ENCODE measurements around the gene TLL2.

TLL2 gene

DNA sequence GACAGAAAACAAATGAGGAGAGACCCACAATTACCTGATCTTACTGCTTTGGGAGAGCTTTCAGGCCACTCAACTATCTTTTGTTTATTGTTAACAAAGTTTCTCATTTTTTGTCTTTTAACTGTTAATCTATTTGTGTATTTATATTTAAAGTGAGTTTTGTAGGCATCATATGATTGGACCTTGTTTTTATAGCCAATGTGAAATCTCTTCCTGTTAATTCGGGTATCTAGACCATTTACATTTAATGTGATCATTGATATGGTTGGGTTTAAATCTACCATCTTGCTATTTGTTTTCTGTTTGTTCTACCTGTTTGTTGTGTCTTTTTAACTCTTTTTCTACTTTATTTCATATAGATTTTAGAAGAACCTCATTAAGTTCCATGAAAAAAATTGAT is 167.4 kb downstream of the TLL2 start:
- DNase-seq = no peak

DNA sequence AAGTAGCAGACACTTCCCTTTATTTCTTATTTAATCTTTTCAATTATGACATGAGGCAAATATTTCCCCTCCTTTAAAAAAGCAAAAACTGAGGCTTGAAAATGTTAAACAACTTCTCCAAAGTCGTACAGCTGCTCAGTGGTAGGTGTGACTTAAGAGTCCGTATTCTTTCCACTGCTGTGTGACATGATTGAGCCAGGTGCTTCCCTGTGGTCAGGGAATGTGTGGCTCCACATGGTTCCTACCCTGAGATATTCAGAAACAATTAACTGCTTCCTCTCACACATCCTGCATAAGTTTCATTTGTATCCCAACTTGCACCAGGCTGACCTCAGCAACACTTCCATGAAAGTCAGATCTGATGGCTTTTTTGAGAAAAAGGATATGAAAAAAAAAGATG is 168.5 kb downstream of the TLL2 start:
- no peak for DNase-seq

DNA sequence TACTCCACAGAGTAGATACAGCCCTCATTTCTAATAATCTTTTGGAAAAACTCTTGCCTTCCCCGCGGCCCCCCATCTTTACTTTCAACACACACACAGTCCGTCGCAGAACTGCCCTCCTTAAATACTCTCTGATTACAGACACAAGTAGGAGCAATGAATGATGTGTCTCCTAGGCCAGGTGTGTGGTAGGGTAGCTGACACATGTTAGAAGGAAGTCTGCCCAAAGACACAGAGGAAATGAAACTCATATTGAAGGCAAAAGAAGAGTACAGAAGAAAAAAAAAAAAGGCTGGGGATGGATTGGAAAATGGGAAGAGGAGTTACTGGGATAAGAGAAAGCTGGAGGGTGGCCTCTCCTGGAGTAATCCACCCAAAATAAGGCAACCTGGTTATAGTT is 169.5 kb downstream of the TLL2 start:
- no peak for DNase-seq

DNA sequence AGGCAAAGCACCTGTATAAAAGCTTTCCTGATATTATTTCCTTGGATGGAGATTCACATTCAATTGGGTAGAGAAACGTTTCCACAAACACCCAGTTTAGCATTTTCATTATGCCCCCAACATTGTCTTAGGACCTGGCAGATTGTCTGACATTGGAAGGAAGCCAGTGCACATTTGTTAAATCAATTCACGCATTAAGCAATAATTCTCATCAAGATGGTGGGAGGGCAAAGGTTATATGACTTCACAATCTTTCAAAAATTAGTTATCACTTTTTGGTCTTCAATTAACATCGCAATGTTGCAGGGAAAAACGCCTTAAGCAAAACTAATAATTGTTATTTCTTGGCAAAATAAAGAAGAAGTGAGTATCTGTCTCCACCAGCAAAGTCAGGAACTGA is 171.3 kb downstream of the TLL2 start:
- DNase-seq = no peak

DNA sequence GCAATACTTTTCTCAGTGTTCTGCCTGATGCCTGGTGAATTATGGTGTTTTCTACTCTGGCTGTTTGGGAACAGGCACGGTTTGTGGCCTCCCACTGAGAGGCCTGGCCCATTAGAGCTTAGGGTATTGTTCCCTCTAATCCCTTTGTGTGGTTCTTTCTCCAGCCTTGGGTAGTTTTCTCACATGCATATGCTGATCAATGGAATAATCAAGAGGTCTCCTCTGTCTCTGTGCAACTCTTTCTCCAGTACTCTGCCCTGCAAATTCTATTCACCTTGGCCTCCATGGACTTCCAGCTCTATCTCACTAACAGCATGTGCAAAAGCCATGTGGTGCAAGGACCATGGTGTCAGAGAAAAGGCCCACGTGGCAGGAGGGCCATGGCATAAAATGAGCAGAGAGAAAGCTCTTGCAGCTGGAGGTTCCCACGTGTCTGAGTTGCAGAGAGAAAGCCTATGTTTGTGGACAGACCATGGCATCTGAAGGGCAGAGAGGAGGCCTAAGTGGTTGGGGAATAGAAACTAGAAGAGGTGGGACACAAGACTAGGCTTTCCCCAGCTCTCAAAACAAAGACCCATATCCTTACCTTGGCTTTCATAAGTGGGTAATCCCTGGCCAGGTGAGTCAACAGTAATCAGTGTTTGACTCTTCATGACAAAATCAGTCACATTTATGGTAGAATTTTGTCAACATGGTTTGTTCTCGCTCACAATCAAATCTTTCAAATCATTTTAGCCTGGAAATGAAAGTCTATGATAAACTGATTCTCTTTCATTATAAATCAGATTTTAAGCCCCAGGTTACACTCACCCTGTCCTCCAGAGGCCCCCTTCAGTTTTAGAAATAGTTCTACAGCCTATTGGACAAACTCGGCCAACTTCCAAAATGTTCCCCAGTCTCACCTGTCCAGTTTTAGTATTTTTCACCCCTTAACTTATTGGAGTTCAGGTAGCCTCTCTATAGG is 172.2 kb downstream of the TLL2 start:
- no peak for DNase-seq

GRCh38 chr10:96339956-96340904 is 173.5 kb downstream of the TLL2 start:
- DNase-seq = peak; percentile 25

DNA sequence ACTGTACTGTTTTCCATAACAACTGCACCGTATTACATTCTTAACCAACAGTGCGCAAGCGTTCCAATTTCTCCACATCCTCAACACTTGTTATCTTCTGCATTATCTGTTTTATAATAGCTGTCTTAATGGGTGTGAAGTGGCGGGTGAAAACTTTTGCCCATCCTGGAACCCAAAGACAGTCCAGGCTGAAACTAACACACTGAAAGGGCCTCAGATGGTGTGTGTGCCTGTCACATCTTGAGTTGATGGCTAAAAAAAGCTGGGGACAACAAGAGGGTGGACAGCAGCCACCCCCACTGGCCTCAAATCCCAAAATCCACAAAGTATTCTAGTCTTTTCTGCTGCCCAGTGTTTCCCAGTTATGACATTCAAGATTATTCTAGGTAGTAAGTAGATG is 174.3 kb downstream of the TLL2 start:
- DNase-seq = no peak

GRCh38 chr10:96338279-96338925 is 175.3 kb downstream of the TLL2 start:
- no peak for DNase-seq

DNA sequence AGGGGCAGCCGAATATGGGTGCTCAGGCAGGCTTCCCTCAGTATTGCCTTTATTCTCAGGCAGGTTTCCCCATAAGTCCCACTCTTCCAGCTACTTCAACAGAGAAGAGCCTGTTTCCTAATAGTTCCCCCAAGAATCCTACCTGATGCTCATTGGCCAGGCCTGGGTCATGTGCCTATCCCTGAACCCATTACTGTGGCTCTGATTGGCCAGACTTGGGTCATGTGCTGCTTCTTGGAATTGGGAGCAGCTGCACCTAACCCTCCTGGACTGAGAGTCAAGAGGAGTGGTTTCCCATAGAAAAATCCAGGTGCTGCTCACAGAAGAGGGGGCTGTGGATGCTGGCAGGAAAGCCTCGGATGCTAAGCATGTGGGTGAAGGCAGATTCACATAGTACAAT is 176.6 kb downstream of the TLL2 start:
- DNase-seq = no peak

DNA sequence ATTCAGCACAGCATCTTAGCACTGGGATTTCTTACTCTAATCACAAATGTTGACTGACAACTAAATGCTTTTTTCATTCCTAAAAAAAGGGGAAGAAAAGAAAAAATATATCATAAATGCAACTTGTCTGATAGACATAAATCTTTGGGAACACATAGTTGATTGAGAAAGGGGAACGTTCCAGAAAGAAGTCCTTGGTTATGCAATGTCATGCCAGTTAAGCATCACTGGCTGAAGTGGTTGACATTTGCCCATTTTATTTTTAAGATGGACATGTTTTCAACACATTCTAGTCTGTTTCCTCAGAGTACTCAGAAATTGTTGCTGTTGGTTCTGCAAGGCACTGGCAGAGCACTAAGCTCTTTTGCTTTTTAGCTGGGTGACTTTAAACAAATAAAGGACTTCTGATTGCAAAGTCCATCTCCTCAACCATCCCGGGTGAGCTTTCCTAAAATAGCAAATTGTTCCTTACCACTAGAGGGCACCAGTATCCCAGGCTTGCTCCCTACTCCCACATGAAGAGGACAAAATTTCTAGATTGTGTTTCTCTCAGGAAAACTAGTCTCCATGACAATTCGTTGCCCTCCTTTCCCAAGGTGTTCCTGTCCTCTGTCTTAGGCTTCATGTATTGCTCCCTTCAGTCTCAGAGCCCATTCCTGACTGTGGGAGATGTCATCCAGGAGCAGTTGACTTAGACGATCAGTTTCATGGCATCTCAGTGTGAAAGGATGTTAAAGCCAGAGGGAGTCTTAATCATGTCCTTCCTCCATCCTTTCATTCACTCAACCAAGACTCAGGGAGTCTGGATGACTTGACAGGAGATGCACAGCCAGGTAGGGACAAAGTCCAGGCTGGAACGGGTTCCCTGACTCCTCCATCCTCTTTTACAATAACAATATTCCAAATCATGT is 178.9 kb downstream of the TLL2 start:
- no peak for DNase-seq

GRCh38 chr10:96333101-96333500 is 180.6 kb downstream of the TLL2 start:
- DNase-seq = no peak

- no peak for DNase-seq
Observed at GRCh38 chr10:96327462-96327861, 186.3 kb downstream of the TLL2 start.

GRCh38 chr10:96325719-96326373 is 187.9 kb downstream of the TLL2 start:
- no peak for DNase-seq

GRCh38 chr10:96324447-96324846 is 189.3 kb downstream of the TLL2 start:
- no peak for DNase-seq

DNA sequence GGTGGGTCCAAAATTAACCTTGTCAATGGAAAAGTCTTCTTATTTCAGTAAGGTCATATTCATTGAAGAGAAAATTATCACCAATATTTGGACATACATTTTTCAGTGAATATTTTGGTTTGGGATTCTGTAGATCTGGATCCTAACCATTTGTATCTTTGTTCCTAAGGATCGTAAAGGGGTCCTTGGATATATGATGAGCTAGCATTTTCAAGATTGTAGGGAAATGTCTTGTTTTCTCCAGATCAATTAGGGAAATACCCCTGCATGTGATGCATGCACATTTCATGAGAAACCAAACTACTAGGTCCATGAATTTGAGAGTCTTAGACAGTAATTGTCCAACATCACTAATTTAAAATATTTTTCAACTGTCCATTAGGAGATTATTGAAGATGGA is 191.5 kb downstream of the TLL2 start:
- no peak for DNase-seq

GRCh38 chr10:96321822-96322221 is 191.9 kb downstream of the TLL2 start:
- DNase-seq = no peak

DNA sequence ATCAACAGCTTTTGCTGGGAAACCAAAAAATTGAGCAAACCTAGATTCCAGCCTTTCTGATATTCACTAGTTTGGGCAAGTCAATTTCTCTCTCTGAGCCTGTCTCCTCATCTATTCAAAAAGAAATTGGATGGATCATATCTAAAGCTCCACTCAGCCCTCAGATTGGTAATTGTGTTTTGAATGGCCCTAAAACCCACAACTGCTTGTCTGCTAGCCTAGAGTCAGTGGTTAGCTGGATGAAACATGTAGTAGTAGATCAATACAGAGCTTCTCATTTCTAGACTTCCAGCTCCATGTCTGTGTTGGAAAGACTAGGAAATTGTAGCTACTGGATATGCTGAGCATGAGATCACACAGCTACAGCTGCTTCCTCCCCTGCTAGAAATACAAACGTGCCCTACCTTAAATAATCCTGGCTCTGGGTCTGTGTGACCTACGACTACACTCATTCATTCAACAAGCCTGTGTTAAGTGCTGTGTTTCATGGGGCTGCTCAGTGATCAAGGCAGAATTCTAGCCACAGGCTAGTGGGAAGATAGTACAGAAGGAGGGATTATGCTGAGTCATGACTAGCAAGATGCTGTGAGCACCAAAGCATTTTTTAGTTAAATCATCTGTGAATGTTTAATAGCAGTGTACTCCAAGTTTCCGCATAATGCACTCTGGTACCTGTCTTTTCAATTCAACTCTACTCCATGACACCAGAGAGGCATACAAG is 193.8 kb downstream of the TLL2 start:
- DNase-seq = no peak

DNA sequence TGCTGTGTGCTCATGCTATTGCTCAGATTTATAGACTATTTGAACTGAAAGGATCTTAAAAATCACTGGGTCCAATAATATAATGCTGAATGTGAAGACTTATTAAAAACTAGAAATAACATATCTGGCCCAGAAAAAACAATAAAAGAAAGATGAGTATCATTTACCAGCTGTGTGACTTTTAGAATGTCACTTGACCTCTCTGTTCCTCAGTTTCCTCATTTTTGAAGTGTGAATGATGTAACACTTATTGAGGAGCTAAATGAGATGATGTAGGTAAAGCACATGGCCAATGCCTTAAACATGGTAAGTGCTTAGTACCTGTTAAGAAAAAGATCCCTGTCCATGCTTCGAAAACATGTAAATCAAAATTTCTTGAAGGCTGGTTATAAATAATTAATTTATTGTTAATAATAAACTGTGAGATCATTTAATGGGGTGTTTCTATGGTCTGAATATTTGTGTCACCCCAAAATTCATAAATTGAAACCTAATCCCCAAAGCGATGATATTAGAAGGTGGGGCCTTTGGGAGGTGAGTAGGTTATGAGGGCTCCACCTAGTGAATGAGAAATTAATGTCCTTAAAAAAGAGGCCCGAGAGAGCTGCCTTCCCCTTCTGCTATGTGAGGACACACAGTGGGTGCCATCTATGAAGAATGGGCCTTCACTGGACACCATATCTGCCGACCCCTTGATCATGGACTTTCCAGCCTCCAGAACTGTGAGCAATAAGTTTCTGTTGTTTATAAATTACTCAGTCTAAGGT is 196.5 kb downstream of the TLL2 start:
- no peak for DNase-seq
